NCI-H2227 treated with DMSO at 0.1 percent for 48 hours (cell line): ENCODE results near the gene AKAP11.
A peak's percentile ranks its signal among the peaks of the same experiment; 100 is the strongest.

Experiments
- DNase-seq: peaks from one replicate; lab custom pipeline; 2025; lab: John Stamatoyannopoulos, UW

AKAP11 gene

GRCh38 chr13:42275098-42275471, 3.1 kb downstream of the AKAP11 start:
- no peak for DNase-seq

DNA sequence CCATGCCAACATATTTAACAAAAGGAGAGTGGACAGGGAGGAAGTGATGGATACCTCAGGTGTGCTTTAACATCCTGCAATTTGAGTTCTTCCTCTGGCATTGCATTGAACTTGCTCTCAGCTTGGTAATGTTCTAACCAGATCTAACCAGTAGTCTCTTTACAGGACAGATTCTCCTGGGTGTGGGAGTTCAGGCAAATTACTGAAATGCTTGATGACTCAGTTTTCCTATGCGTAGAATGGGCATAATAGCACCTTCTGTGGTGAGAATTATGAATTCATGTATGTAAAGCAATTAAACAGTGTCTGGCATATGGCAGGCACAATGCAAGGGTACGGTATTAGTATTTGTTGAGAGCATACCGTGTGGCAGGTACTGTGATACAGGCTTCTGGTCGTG, 3.6 kb downstream of the AKAP11 start:
- DNase-seq = no peak

DNA sequence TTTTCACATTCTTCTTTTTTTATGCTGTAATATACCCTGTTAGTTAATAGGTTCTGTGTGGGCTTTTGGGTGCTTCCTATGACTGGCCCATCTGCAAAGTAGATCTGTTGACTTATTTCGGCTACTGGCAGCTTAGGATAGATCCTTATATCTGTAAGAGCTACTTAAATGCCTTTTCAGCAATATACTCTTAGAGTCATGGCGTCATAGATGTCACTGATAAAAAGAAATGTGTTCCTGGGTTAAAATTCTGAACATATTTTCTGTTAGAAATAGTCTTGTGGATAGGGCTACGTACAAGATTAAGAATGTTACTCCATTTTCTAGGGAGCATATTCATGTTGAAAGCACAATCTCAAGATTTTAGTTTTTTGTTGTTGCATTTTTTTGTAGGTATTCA, 4.7 kb downstream of the AKAP11 start:
- DNase-seq = no peak

DNA sequence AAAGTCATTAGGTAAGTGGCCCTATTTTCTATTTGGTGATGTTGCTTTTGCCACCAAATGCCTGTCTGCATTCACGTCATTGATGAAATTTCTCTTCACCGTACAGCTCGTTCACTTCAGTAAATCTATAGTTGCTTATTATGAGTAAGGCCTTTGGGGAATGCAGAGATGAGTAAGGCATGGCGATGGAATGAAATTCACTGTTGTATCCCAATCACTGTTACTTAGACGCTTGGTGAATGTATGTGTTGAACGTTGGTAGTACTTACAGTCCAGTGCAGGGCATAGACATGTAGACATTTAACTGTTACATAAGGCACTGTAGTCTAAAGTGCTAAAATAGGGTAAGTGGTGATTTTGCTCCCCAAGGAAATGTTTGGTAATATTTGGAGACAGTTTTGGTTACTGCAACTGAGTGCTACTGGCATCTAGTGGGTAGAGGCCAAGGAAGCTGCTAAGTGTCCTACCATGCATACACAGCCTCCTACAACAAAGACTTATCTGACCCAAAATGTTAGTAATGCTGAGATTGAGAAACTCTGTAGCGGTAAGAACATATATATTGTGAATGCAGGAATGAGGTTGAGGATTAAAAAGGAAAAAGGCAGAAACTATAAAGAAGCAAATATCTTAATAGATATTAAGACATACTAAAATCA, 5.8 kb downstream of the AKAP11 start:
- DNase-seq = no peak

- DNase-seq = no peak
Observed at GRCh38 chr13:42279080-42279479, 7.1 kb downstream of the AKAP11 start.

- DNase-seq = no peak
Observed at GRCh38 chr13:42279986-42280385, 8.0 kb downstream of the AKAP11 start.

DNA sequence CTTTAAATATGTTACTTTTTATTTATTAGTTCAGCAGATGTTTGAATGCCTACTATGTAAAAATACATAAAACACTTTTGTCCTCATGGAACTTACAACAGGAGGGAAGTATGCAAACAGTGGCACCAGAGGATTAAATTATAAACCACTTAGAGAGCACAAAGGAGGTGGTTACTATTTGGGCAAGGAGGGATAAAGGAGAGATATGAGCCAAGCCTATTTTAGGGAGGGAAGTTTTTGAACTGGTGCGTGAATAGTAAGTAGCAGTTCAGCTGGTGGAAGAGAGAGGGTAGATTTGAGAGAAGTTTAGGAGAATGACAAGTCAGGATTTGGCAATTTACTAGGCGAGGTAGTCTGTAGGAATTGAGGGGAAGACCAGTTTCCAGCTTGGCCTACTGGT, 8.6 kb downstream of the AKAP11 start:
- no peak for DNase-seq

DNA sequence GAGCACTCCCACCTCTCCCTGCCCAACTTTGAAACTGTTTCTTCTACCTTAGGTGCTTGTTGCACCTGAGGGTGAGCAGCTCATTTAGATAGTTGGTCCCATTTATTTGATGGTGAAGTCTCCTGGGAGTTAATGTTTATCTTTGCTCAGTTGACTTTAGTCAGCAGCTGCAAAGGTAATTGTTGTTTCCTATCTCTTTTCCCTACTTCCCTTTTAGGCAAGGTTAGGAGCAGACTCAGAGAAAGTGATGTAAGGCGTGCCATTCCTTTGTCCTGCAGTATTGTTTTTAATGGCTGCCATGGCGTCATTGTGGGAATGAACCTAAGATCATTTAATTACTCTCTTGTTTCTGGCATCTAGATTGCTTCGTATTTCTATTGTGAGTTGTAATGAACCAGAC, 11.6 kb downstream of the AKAP11 start:
- DNase-seq = no peak

DNA sequence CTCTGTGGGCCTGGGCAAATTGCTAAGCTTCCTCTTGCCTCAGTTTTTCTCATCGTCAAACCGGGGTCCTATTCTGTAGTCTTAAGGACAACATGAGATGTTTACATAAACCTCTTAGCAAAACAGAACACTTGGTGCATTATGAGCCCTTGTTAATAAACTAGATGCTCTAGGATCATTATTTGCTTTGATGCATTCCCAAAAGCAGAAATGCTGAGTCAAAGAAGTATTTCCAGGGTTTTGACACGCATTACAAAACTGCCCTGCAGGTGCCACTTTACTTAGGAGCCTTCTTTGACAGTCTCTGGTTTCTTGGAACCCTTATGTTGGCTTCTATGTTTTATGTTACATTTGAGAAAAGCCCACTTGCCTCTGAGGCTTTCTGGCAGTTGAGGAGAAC, 12.1 kb downstream of the AKAP11 start:
- DNase-seq = no peak

- DNase-seq = no peak
Observed at GRCh38 chr13:42298392-42298791, 26.4 kb downstream of the AKAP11 start.

GRCh38 chr13:42305503-42305902, 33.6 kb downstream of the AKAP11 start:
- no peak for DNase-seq

- no peak for DNase-seq
Observed at GRCh38 chr13:42307461-42307860, 35.5 kb downstream of the AKAP11 start.

- DNase-seq = no peak
Observed at GRCh38 chr13:42312817-42313431, 41.0 kb downstream of the AKAP11 start.

- no peak for DNase-seq
Observed at GRCh38 chr13:42318570-42318969, 46.6 kb downstream of the AKAP11 start.

GRCh38 chr13:42320375-42320787, 48.4 kb downstream of the AKAP11 start:
- DNase-seq = no peak

GRCh38 chr13:42322806-42323205, 50.9 kb downstream of the AKAP11 start:
- no peak for DNase-seq

DNA sequence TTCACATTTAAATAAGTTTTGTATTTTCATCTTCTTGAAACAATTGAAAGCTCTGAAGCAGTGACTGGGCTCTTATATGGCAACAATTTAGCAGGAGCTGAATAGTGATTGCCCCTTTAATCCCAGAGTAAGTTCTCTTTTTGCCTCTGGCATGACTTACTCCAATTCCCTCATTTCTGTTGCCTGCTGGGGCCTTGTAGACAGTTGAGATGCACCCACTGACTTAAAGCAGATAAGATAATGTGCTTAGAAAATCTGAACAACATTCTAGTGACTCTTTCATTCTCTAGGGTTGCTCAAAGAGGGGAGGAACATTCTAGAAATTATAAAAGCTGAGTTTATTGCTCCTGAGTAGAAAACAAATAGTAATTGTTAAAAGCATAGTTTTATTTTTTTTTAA, 52.8 kb downstream of the AKAP11 start:
- no peak for DNase-seq

DNA sequence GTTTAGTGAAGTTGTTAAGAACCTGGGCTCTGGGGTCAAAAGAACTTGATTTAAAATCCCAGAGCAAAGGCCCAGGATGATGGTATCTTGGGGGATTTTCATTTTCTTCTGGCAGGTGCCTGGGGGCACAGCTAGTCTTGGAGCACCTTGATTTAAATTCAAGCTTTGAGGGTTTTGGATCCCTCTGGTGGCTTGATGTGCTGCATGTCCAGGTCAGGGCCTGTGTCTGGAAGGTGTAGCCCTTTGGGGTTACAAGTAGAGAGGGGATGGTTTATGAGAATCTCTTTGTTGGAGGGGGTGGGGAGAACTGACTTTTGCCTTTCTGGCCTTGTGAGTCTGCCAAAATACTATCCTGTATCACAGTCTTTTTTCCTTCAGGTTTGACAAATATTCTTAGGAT, 55.8 kb downstream of the AKAP11 start:
- DNase-seq = no peak

DNA sequence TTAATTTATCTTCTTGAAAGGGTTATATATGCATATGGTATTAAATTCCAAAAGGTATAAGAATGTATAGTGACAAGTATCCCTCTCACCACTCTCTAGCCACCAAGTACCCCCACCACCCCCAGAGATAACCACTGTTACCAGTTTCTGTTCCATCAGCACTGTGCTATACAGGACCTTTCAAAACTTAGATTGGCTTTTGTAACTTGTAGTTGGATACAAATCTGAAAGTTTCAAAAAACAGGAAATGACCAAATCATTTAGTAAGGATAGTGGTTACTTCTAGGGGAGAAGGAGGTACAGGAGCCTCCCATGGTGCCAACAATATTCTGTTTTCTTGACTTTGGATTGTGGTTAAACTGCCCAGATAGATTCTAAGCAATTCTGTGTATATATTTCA, 56.7 kb downstream of the AKAP11 start:
- no peak for DNase-seq

GRCh38 chr13:42329239-42329638, 57.3 kb downstream of the AKAP11 start:
- no peak for DNase-seq

- DNase-seq = no peak
Observed at GRCh38 chr13:42331009-42331408, 59.1 kb downstream of the AKAP11 start.

DNA sequence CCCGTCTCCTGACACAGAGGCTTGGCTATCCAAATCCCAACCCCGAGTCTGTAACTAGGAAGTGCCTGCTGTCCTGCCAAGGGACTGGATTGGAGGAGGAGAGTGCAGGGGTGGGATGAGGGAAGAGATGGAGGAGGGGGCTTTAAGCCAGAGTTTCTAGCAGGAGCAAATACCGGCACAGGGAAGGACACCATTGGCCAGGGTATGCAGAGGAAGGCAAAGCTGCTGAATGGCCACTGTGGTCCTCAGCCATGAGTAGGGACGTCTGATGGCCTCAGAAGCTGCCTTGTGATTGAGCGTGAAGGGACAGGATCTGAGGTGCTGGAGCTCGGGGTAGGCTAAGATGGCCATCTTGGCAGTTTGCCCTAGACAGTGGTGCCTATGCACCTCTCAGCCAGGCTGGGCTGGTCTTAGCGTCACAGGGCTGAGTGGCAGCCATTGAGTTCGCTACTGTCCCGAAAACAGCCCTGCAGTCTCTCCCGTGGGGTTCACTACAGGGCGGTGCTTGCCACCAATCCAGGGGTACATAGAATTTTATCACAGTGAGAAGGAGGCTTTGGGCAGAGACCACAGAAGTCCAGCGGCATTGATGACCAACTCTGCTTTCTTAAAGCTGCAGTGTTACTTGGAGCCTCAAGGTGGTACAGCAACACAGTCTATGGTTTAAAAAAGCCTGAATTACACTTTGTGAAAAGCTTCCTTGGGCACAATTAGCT, 61.8 kb downstream of the AKAP11 start:
- peak; percentile 77 for DNase-seq

GRCh38 chr13:42334329-42334706, 62.4 kb downstream of the AKAP11 start:
- no peak for DNase-seq
